HAP-1 (cell line): ENCODE data around the gene FREY1.

Experiments used
- DNase-seq, 2 experiments: peaks; one replicate each; pipeline ENCODE4 v3.0.0-alpha.2; 2016 to 2020; ENCODE audit warnings: low spot score in 2 of 2
- H3K27me3 ChIP-seq: fragments of 250-450 bp; sonication (Bioruptor Pico); 2 replicates; pipeline ENCODE4 v1.5.1; 2020; ENCODE audit warnings: low read depth, mild to moderate bottlenecking, moderate library complexity
- H3K36me3 ChIP-seq: fragments of 250-450 bp; sonication (Bioruptor Pico); replicated peaks from 2 replicates; pipeline ENCODE4 v1.5.1; 2020; ENCODE audit warnings: mild to moderate bottlenecking
- H3K4me1 ChIP-seq: fragments of 250-450 bp; sonication (Bioruptor Pico); 2 replicates; pipeline ENCODE4 v1.5.1; 2020; ENCODE audit warnings: mild to moderate bottlenecking
- H3K4me3 ChIP-seq: fragments of 250-450 bp; sonication (Bioruptor Pico); 2 replicates; pipeline ENCODE4 v1.5.1; 2020; ENCODE audit warnings: mild to moderate bottlenecking, moderate library complexity
- H3K9me3 ChIP-seq: fragments of 250-450 bp; sonication (Bioruptor Pico); 2 replicates; pipeline ENCODE4 v1.5.1; 2020; ENCODE audit warnings: mild to moderate bottlenecking, moderate library complexity
- in situ Hi-C: fragments of 300-500 bp; cut with MboI; formaldehyde crosslinking; loops from 3 replicates; pipeline ENCODE4 v1.14.3; 2020; ENCODE audit warnings: low sequenced_read_pairs, inconsistent platforms, mixed read lengths

FREY1 gene

DNA sequence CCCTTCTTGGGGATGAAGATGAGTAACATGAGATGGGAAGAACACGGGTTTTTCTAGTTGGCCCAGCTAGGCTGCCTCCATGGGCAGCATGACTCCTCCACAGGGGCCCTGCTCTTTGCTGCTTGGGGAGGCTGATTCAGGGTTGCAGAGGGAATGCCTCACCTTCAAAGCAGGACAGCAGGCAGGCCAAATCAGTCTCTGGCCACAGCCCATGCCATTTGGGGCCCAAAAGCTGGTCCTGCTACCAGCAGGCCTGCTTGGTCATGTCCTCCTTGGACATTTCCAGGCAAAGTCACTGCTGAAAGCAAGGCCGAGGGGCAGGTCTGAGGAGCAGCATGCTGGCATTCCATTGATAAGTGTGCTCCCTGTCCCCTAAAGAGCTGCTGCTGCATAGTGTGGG, 35.4 kb downstream of the FREY1 start:
- in situ Hi-C loops: no loop called here
- Histone ChIP-seq H3K27me3 (no peaks in the 10 kb centered on the region), H3K4me1 (peaks cover 6% of the 10 kb centered on the region), H3K4me3 (no peak overlapping the region), H3K9me3 (no peaks in the 10 kb centered on the region), H3K36me3 (peaks cover 42% of the 10 kb centered on the region)
- DNase-seq: no peak

DNA sequence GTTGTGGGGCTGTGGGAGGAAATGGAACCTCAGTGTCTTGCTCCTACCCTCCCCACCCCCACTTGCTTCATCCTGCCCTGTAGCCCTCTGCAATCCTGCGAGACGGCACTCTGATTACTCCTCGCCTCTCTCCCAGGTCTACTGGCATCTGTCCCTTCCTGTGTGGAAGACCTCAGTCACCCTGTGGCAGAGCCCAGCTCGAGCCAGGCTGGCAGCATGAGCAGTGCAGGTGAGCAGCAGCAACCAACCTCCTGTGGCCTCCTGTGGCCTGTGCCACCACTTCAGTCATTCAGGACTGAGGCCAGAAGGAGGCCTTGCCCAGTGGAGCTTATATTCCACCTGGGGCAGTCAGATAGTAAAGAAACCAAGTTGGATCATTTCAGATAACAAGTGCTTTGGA, 36.4 kb downstream of the FREY1 start:
- no peaks in the 10 kb centered on the region for H3K27me3 ChIP-seq
- no peaks in the 10 kb centered on the region for H3K4me1 ChIP-seq
- H3K4me3 ChIP-seq: no peak overlapping the region
- peaks cover 42% of the 10 kb centered on the region for H3K36me3 ChIP-seq
- in situ Hi-C loops: no loop called here
- DNase-seq: no peak
- H3K9me3 ChIP-seq: no peaks in the 10 kb centered on the region

DNA sequence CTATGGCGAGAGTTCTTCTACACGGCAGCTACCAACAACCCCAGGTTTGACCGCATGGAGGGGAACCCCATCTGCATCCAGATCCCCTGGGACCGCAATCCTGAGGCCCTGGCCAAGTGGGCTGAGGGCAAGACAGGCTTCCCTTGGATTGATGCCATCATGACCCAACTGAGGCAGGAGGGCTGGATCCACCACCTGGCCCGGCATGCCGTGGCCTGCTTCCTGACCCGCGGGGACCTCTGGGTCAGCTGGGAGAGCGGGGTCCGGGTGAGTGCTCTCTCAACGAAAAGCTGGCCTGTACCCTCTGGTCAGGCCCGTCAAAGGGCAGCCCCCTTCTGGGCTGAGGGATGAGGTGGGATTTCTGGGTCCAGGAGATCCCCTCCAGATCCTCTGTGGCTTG, 37.5 kb downstream of the FREY1 start:
- H3K36me3 ChIP-seq: peaks cover 42% of the 10 kb centered on the region
- H3K27me3 ChIP-seq: no peaks in the 10 kb centered on the region
- in situ Hi-C loops: no loop called here
- H3K4me3 ChIP-seq: no peak overlapping the region
- H3K9me3 ChIP-seq: no peaks in the 10 kb centered on the region
- no peaks in the 10 kb centered on the region for H3K4me1 ChIP-seq
- DNase-seq: no peak

DNA sequence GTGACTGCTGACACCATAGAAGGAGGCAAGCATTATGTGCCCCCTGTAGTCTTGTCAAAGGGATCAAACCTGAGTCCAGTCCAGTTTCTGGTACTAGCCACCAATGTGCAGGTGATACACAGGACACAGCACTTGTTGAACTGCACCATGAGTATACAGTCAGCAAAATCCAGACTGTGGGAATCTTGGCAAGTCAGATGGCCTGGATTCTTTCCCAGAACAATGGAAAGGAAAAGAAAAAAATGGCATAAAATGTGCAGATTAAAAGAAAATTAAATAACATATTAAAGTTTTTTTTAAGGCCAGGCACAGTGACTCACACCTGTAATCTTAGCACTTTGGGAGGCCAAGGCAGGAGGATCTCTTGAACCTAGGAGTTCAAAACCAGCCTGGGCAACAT, 43.0 kb downstream of the FREY1 start:
- Histone ChIP-seq H3K27me3 (no peaks in the 10 kb centered on the region), H3K4me3 (no peak overlapping the region), H3K36me3 (peaks cover 27% of the 10 kb centered on the region), H3K9me3 (no peaks in the 10 kb centered on the region), H3K4me1 (no peaks in the 10 kb centered on the region)
- no peak for DNase-seq
- in situ Hi-C loops: no loop called here

DNA sequence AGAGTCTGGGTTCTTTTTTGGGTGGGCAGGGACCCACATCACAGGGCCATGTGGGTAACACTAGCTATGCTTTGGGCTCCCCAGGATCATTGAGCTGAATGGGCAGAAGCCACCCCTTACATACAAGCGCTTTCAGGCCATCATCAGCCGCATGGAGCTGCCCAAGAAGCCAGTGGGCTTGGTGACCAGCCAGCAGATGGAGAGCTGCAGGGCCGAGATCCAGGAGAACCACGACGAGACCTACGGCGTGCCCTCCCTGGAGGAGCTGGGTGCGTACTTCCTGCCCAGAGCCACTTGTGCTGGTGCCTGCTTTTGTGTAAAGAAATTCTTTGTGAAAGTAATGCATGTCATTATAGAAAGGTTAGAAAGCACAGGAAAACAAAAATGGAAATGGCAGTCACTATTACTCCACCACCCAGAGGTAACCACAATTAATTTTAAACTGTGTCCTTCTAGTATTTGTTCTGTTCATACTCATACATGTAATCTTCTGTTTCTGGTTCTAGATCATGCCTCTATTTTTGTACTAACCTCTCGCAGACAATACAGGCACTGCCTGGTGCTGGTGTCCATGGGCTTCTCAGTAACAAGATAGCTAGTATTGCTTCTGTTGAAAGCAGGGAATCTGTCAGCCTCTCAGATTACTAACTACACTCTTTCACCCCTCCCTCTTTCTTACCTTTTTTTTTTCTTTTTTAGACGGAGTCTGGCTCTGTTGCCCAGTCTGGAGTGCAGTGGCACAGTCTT, 46.1 kb downstream of the FREY1 start:
- in situ Hi-C loops: no loop called here
- Histone ChIP-seq H3K4me3 (no peak overlapping the region), H3K36me3 (peaks cover 37% of the 10 kb centered on the region), H3K27me3 (no peaks in the 10 kb centered on the region), H3K4me1 (no peaks in the 10 kb centered on the region), H3K9me3 (no peaks in the 10 kb centered on the region)
- DNase-seq: no peak

DNA sequence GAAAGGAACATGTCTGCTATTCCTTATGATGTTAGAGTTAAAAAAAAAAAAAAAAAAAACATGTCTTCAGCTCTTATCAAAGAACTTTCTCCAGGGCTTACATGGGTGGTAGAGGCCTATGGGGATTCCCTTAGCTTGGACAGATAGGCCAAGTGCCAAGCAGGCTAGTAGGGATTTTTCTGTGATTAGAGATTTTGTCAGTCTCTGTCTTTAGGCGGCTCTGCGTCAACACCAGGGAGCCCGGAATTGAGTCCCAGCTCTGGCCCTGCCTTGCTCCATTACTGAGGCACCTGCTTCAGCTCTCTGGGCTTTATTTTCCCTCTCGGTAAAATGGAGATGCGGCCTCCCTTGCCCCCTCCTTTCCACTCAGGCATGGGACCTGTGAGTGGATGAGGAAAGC, 46.7 kb downstream of the FREY1 start:
- Histone ChIP-seq H3K36me3 (peaks cover 37% of the 10 kb centered on the region), H3K4me3 (no peak overlapping the region), H3K4me1 (no peaks in the 10 kb centered on the region), H3K9me3 (no peaks in the 10 kb centered on the region), H3K27me3 (no peaks in the 10 kb centered on the region)
- in situ Hi-C loops: no loop called here
- DNase-seq: no peak

DNA sequence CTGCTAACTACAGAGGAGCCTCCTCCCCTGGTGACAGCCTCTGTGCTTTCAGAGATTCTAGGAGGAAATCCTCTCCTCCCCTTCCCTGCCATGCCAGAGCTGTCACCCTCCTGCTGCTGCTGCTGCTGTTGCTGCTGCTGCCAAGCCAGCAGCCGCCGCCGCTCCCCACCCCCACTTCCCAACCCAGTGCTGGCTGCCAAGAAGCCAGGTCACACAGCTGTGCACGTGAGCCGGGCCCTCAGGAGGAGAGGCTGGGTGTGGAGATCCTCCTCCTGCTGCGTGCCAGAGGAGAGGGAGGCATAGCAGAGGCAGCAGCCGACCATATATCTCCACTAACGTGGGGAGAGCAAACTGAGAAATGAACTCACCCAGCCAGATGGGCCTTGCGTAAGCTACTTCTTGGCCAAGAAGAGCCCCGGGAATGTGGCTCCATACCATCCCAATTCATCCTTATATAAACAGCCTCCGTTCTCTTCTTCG, 47.4 kb downstream of the FREY1 start:
- DNase-seq: no peak
- in situ Hi-C loops: no loop called here
- H3K4me1 ChIP-seq: no peaks in the 10 kb centered on the region

DNA sequence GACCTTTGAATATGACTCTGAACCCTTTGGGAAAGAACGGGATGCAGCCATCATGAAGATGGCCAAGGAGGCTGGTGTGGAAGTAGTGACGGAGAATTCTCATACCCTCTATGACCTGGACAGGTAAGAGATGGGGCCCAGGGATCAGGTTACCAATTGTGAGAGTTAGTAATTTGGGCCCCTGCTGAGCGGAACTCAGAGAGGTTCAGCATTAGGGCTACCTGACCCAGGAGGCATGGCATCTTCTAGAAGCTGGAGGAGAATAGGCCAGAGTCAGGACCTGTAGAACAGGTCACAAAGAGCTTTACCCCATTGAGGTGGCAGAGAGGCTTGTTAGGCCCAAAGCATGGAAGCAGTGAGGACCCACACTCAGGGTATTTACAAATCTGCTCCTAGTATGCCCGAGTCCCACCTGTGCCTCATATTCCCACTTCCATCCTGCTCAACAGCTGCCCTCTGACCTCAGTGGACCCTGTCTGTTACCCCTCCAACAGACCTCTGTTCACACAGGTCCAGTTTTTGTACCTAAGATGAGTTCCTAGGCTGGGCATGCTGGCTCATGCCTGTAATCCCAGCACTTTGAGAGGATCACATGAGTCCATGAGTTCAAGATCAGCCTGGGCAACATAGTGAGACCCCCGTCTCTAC, 48.2 kb downstream of the FREY1 start:
- in situ Hi-C loops: no loop called here
- H3K4me3 ChIP-seq: no peak overlapping the region
- no peak for DNase-seq
- no peaks in the 10 kb centered on the region for H3K27me3 ChIP-seq
- no peaks in the 10 kb centered on the region for H3K4me1 ChIP-seq
- H3K36me3 ChIP-seq: peaks cover 36% of the 10 kb centered on the region
- no peaks in the 10 kb centered on the region for H3K9me3 ChIP-seq

More for the DNA sequence above, 47.4 kb downstream of the FREY1 start:
- Histone ChIP-seq H3K36me3 (peaks cover 37% of the 10 kb centered on the region), H3K27me3 (no peaks in the 10 kb centered on the region), H3K9me3 (no peaks in the 10 kb centered on the region), H3K4me3 (no peak overlapping the region)

DNA sequence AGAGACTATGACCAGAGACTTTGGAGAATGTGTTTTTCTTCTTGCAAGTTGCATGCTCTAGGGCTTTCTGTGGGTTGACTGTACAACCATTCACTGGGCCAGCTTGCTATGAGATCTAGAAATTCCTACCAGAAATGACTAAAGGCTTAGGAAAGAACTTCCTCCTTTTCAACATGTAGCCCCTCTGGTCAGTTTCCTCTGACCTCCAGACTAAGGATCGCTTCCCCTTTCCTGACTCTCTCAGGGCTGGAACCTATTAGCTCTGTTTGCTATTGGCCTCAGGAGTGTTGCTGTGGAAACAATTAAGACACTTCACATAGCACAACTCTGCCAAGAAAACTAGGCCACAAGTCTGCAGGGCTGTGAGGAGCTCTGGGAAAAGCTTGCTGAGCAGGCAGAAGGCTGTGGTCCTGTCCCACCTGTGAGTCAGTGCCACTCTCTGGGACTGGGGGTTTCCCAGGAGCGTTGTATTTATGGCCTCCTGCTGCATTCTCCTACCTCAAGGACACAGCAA, 49.1 kb downstream of the FREY1 start:
- no peak overlapping the region for H3K4me3 ChIP-seq
- in situ Hi-C loops: no loop called here
- H3K36me3 ChIP-seq: peaks cover 28% of the 10 kb centered on the region
- H3K4me1 ChIP-seq: peaks cover 5% of the 10 kb centered on the region; the same call in 1 of the 2 replicates
- no peaks in the 10 kb centered on the region for H3K9me3 ChIP-seq
- DNase-seq: no peak
- H3K27me3 ChIP-seq: no peaks in the 10 kb centered on the region
